ENCODE measurements around the gene BLZF1. TPM values are rescaled to one million over a fixed set of nuclear protein-coding genes. Genes with fewer than 3 reads are reported as not detected.

BLZF1 gene
- 33.9 TPM for total RNA-seq

GRCh38 chr1:169367686-169368405 is at the start of gene BLZF1, which contains the start of gene NME7:
BLZF1 (plus strand) TSS chr1:169368195; CDS start chr1:169369523, 1,328 bp downstream.
NME7 (minus strand) TSS chr1:169367797; CDS start chr1:169367710, 87 bp downstream.

GRCh38 chr1:169427081-169427641 is 59.2 kb downstream of the BLZF1 start, which contains the start of gene CCDC181:
CCDC181 (minus strand) TSS chr1:169427474; CDS start chr1:169424927, 2,547 bp downstream.

Other genes with a start within 250 kb of the BLZF1 start
- 45.0 TPM for gene NME7, start 398 bp upstream of the BLZF1 start, total RNA-seq
- 15.2 TPM for gene CCDC181, start 59.3 kb downstream of the BLZF1 start, total RNA-seq
- 15.0 TPM for gene SLC19A2, start 117.7 kb downstream of the BLZF1 start, total RNA-seq
- gene F5, start 218.3 kb downstream of the BLZF1 start, total RNA-seq = 0.92 TPM

Measured in diencephalon (tissue), 1 donor.